ENCODE data around the gene MAN2A2.

GRCh38 chr15:90907838-90908507, 4.9 kb downstream of the MAN2A2 start:
- TF ChIP-seq CTCF (IDR thresholded peaks at IDR 0.05; ENCODE audit: low read depth, low read length, poor library complexity, severe bottlenecking): no peak
- TF ChIP-seq EZH2phosphoT487 (IDR thresholded peaks at IDR 0.05; ENCODE audit: borderline replicate concordance, low read length): no peak

Measured in DOHH2 (cell line).